ENCODE data around the gene MYLK4. TPM values are rescaled to one million over a fixed set of nuclear protein-coding genes. Genes with fewer than 3 reads are reported as not detected.

The MYLK4 gene
- total RNA-seq, 1 experiment from 2014 or later, result 0.85 TPM

- POLR2A ChIA-PET, result no interaction called here
- in situ Hi-C loops (cut with HindIII; ENCODE audit: low pct_unique_long_range_greater_than_20kb, low sequenced_read_pairs), result no loop called here
- BruUV-seq (replicated peaks), result no TSS peak
These were observed 45.5 kb downstream of the MYLK4 start for GRCh38 chr6:2705256-2705655.

GRCh38 chr6:2697291-2697690 is 53.4 kb downstream of the MYLK4 start:
- no peak for ATAC-seq
- ChIA-PET CTCF (no interaction called here), POLR2A (no interaction called here)
- in situ Hi-C loops (cut with HindIII; ENCODE audit: low pct_unique_long_range_greater_than_20kb, low sequenced_read_pairs), result no loop called here
- H3K9me3 ChIP-seq (ENCODE audit: control insufficient read depth, insufficient read depth, low read depth, low read length), result no peaks in the 10 kb centered on the region
- TF ChIP-seq TCF7L2 (IDR thresholded peaks at IDR 0.05; ENCODE audit: low read depth, low read length) (no peak), SIN3A (IDR thresholded peaks at IDR 0.05; ENCODE audit: borderline replicate concordance, insufficient read depth, low read depth, low read length) (no peak), REST (IDR thresholded peaks at IDR 0.05; ENCODE audit: insufficient read depth in 1 of 2, low read depth in 2 of 2, low read length in 1 of 2) (no peak), CTCF (IDR thresholded peaks at IDR 0.05) (no peak), POLR2AphosphoS5 (IDR thresholded peaks at IDR 0.05; ENCODE audit: low read depth, low read length) (no peak)
- no TSS peak for BruUV-seq (replicated peaks)
- no peak overlapping the region for H3K27ac ChIP-seq (ENCODE audit: low read length)
- intact Hi-C loops (cut with micrococcal nuclease; ENCODE audit: unreplicated experiment), result loop anchor here (5.0 kb wide), 1 partner anchor 1100 kb away; no protein-coding TSS in a partner anchor
- DNase-seq (ENCODE audit: low read depth, low spot score), result no peak
- no peaks in the 10 kb centered on the region for H3K4me1 ChIP-seq (ENCODE audit: control insufficient read depth, insufficient read depth, low read length)
- H3K36me3 ChIP-seq (ENCODE audit: control insufficient read depth, insufficient read depth, low read length), result no peaks in the 10 kb centered on the region
- no peaks in the 10 kb centered on the region; the same call in 1 of the 2 replicates for H3K27me3 ChIP-seq (ENCODE audit: control insufficient read depth, insufficient read depth, low read length)
- H3K4me3 ChIP-seq (ENCODE audit: low read depth in 2 of 2, low read length in 2 of 2), result no peak overlapping the region

More at GRCh38 chr6:2705256-2705655, 45.5 kb downstream of the MYLK4 start:
- H3K4me1 ChIP-seq (ENCODE audit: control insufficient read depth, insufficient read depth, low read length), result no peaks in the 10 kb centered on the region
- no peak overlapping the region for H3K27ac ChIP-seq (ENCODE audit: low read length)
- DNase-seq (ENCODE audit: low read depth, low spot score), result no peak
- CTCF ChIA-PET, result interaction anchor here (0.6 kb wide), 1 partner anchor 1107 kb away, joined by 3 read pairs; no protein-coding TSS in a partner anchor
- no peaks in the 10 kb centered on the region for H3K9me3 ChIP-seq (ENCODE audit: control insufficient read depth, insufficient read depth, low read depth, low read length)
- H3K27me3 ChIP-seq (ENCODE audit: control insufficient read depth, insufficient read depth, low read length), result peaks cover 2% of the 10 kb centered on the region; the same call in 1 of the 2 replicates
- ATAC-seq, result no peak
- intact Hi-C loops (cut with micrococcal nuclease; ENCODE audit: unreplicated experiment), result no loop called here
- TF ChIP-seq CTCF (IDR thresholded peaks at IDR 0.05) (no peak), SIN3A (IDR thresholded peaks at IDR 0.05; ENCODE audit: borderline replicate concordance, insufficient read depth, low read depth, low read length) (no peak), POLR2AphosphoS5 (IDR thresholded peaks at IDR 0.05; ENCODE audit: low read depth, low read length) (no peak), REST (IDR thresholded peaks at IDR 0.05; ENCODE audit: insufficient read depth in 1 of 2, low read depth in 2 of 2, low read length in 1 of 2) (no peak), TCF7L2 (IDR thresholded peaks at IDR 0.05; ENCODE audit: low read depth, low read length) (no peak)
- H3K36me3 ChIP-seq (ENCODE audit: control insufficient read depth, insufficient read depth, low read length), result no peaks in the 10 kb centered on the region
- H3K4me3 ChIP-seq (ENCODE audit: low read depth in 2 of 2, low read length in 2 of 2), result no peak overlapping the region

Data from Panc1 (cell line).